Stimulated activated CD4-positive, alpha-beta T cell treated with anti-CD3 and anti-CD28 coated beads, Interleukin-12 subunit alpha, Interleukin-12 subunit beta, amount 100 ng/mL, for 24 hours (primary cell): ENCODE results near the gene SHANK3.

Source experiments
- DNase-seq, 2 experiments: peaks; one replicate each; pipeline ENCODE4 v3.0.0-alpha.2; 2020; ENCODE audit warnings: low read depth in 2 of 2

The SHANK3 gene

GRCh38 chr22:50678218-50678650 lies 5.6 kb downstream of the SHANK3 start:
- DNase-seq = no peak

DNA sequence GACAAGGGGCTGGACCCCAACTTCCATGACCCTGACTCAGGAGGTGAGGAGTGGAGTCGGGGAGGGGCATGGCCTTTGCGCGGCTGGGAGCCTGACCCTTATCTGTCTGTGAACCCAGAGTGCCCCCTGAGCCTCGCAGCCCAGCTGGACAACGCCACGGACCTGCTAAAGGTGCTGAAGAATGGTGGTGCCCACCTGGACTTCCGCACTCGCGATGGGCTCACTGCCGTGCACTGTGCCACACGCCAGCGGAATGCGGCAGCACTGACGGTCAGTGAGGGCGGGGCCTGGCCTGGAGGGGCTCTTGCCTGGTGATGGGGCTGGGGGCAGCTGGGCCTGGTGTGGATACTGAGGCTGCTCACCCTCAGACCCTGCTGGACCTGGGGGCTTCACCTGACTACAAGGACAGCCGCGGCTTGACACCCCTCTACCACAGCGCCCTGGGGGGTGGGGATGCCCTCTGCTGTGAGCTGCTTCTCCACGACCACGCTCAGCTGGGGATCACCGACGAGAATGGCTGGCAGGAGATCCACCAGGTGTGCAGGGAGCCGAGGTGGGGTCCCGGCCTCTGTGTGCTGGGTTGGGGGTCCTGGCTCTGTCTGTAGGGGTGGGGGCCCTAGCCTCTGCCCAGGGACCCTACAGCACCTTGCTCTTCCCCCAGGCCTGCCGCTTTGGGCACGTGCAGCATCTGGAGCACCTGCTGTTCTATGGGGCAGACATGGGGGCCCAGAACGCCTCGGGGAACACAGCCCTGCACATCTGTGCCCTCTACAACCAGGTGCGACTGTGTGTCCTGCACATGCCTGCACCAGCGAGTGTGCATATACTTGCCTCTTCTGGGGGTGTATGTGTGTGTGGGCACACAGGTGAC lies 6.3 kb downstream of the SHANK3 start:
- no peak for DNase-seq

- DNase-seq = no peak
Observed at GRCh38 chr22:50683086-50683993, 10.7 kb downstream of the SHANK3 start.

- DNase-seq = no peak
Observed at GRCh38 chr22:50683994-50684371, 11.4 kb downstream of the SHANK3 start.

DNA sequence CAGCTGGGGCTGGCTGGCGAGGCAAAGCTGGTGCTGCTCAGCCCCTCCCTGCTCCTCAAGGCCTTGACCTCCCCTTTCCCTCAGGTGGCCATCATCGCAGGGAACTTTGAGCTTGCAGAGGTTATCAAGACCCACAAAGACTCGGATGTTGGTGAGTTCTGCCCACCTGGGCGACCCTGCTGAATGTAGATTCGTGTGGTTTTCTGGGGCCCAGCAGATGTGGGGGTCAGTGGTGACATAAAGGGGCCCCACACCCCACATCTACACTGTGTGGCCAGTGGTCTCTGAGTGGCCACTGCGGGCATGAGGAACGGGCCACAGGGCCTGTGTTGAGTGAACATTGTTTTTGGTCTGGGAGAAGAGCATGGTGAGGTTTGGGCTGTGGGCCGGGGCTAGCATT lies 11.9 kb downstream of the SHANK3 start:
- DNase-seq = no peak

DNA sequence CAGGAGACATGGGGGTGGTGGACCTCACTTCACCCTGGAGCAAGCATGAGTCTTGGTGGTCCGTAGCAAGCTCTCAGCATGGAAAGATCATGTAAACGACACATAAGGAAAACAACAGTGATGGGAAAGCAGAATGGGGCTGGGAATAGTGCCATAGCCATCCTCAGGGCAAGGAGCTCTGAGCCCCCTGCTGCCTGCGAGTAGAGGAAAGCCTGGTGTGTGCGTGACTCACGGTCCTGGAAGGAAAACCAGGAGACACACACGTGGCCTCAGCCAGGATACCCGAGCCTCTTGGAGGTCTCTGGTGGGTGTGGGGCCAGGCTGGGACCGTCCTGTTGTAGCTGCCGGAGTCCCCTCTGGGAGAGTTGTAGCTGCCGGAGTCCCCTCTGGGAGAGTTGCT lies 12.4 kb downstream of the SHANK3 start:
- no peak for DNase-seq

GRCh38 chr22:50686794-50687193 lies 14.2 kb downstream of the SHANK3 start:
- DNase-seq = no peak

DNA sequence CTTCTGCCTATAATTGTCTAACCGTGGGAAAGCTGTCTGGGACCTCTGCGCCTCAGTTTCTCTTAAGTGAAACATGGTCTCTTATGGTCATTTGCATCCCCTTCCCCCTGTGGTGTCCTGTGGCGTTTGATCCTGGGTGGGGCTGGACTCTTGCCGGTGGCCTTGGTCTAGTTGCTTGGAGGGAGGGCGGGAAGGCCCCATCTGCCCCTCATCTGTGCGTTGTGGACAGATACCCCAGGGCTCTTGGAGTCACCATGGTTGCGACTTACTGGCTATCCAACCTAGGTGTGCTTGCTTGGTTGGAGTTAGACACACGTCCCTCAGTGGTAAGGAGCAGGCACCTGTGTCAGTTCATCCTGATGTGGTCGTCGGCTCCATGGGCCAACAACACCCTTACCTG lies 15.2 kb downstream of the SHANK3 start:
- no peak for DNase-seq

DNA sequence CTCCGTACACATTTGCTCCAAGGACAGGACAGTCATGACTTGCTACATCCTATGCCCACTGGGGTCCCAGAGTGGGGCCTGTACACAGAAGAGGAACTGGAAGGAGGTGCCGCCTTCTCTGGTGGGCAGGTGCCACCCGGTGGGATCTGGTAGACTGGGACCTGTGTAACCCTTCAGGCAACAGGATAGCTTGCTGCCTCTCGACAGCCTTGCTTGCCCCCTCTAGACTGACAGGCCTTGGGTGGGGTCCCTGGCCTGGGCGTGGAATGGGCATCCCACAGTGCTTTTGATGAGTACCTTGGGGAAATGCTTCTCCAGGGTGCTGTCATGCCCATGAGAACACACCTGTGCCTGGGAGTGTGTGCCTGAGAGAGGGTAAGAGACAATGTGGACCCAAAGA lies 15.8 kb downstream of the SHANK3 start:
- DNase-seq = no peak

GRCh38 chr22:50691521-50691920 lies 18.9 kb downstream of the SHANK3 start:
- DNase-seq = peak in 1 of 2 experiments; percentile 22

- DNase-seq = no peak
Observed at GRCh38 chr22:50693462-50693861, 20.8 kb downstream of the SHANK3 start.

GRCh38 chr22:50694099-50694605 lies 21.5 kb downstream of the SHANK3 start:
- no peak for DNase-seq

GRCh38 chr22:50694766-50695420 lies 22.3 kb downstream of the SHANK3 start:
- DNase-seq = no peak

DNA sequence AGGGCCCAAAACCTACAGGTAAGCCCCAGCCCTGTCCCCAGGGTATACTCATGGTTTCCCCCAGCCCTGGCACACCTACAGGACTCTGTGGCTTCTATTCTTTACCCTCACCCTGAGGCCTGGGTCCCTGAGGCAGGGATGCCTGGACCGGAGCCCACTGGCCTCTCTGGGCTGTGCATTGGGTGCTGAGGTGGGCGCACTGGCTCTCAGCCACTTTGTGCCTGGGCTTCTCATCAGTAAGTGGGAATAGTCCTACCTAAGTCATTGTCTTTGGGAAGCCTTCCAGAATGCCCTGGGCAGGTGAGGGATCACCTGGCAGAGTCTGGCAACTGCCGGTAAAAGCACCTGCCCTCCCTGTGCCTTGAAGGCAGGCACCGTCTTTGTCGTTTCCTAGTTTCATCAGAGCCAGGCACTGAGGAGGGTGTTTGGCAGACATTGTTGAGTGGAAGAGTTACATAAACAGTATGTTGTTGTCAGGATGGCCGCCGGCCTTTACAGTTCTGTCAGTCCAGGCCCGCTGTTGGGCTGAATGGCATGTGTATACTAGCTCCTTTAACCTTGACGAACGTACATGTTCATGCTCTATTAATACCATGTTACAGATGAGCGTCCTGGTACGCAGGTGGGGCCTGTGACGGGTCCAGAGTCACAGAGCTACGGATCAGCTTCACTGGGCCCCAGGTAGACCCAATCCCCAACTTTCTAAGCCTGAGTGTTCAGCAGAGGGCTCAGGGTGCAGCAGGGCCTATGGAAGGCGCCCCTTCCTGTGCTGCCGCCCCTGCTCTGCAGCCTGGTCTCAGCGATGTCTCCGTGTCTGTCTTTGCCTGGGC lies 23.0 kb downstream of the SHANK3 start:
- DNase-seq = no peak

DNA sequence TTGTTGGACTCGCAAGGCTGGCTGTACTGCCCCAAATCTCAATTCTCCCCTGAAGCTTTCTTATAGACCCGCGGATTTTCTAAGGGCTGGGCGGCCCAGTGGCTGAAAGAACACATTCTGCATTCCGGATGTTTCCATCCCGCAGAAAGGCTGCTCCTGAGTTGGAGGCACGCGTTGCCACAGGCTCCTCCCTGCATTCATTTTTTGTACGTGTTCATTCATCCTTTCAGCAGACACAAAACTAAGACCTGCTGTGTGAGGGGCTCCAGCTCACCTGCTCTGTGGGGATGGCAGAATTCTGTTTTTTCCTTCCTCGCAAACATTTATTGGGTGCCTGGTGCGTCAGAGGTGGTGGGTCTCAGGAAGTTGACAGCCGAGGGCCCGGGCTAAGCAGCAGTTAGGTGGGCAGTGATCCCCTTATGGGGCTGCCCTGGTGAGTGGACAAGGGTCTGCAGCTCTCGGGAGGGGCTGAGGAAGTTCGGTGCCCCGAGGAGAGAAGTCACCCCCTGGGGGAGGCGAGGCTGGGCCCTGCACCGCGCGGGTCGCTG lies 23.7 kb downstream of the SHANK3 start:
- DNase-seq = no peak

GRCh38 chr22:50696799-50697561 lies 24.4 kb downstream of the SHANK3 start:
- DNase-seq = no peak

GRCh38 chr22:50697667-50698506 lies 25.3 kb downstream of the SHANK3 start:
- DNase-seq = no peak

DNA sequence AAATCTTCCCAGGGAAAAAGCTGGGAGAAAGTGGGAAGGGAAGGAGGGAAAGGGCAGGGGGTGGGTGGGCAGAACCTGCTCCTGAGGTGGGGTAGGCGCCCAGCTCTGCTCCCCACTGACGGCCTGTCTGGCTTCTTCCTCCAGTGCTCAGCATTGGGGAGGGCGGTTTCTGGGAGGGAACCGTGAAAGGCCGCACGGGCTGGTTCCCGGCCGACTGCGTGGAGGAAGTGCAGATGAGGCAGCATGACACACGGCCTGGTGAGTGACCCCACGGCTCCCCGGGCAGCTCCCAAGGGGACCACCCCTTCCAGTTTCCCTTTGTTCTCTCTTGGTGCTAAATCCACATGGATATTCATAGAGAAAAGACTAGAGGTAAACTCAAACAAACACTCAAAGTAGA lies 25.9 kb downstream of the SHANK3 start:
- no peak for DNase-seq
